ENCODE measurements around the gene NELFA.
"Not testable (repeated sequence)": the region's sequence is repeated elsewhere in the genome, so short reads cannot be mapped to it uniquely, and the experiment has no call there.

- not testable (repeated sequence) for TF ChIP-seq CTCF (tag by site-specific recombination; IDR thresholded peaks at IDR 0.05); ZNF341 (tag by site-specific recombination; IDR thresholded peaks at IDR 0.05; ENCODE audit: low read depth); ZNF561 (tag by site-specific recombination; IDR thresholded peaks at IDR 0.05; ENCODE audit: borderline replicate concordance); ZNF184 (tag by site-specific recombination; IDR thresholded peaks at IDR 0.05); SP7 (tag by site-specific recombination; IDR thresholded peaks at IDR 0.05); ZNF513 (tag by site-specific recombination; IDR thresholded peaks at IDR 0.05); ZNF585B (tag by site-specific recombination; IDR thresholded peaks at IDR 0.05); ZBTB6 (tag by site-specific recombination; IDR thresholded peaks at IDR 0.05); REST (tag by site-specific recombination; IDR thresholded peaks at IDR 0.05); ZBTB21 (tag by site-specific recombination; IDR thresholded peaks at IDR 0.05); ZNF704 (tag by site-specific recombination; IDR thresholded peaks at IDR 0.05)
Observed at GRCh38 chr4:1999308-1999707, 9.5 kb downstream of the NELFA start.

Measured in HEK293 (cell line).